ENCODE results near the gene ADCY2. TPM values are rescaled to one million over a fixed set of nuclear protein-coding genes. Genes with fewer than 3 reads are reported as not detected.
A peak's percentile ranks its signal among the peaks of the same experiment; 100 is the strongest.

The ADCY2 gene
- total RNA-seq, 1 donor from 2014 or later, result not detected

GRCh38 chr5:7814816-7815215 is 418.9 kb downstream of the ADCY2 start:
- Mint-ChIP-seq H3K27me3 (ENCODE audit: insufficient read depth) (peaks cover 12% of the 10 kb centered on the region), H3K36me3 (ENCODE audit: low read depth) (no peaks in the 10 kb centered on the region), H3K27ac (no peak overlapping the region), H3K4me1 (ENCODE audit: low read depth) (peaks cover 7% of the 10 kb centered on the region), H3K4me3 (no peak overlapping the region), H3K9me3 (no peaks in the 10 kb centered on the region)
- intact Hi-C loops (cut with micrococcal nuclease), result loop anchor here (5.0 kb wide), 1 partner anchor 48 kb away; no protein-coding TSS in a partner anchor
- DNase-seq (ENCODE audit: low spot score), result no peak

- H3K27me3 Mint-ChIP-seq (ENCODE audit: insufficient read depth), result peaks cover 12% of the 10 kb centered on the region
- H3K4me1 Mint-ChIP-seq (ENCODE audit: low read depth), result peaks cover 7% of the 10 kb centered on the region
- no peaks in the 10 kb centered on the region for H3K36me3 Mint-ChIP-seq (ENCODE audit: low read depth)
- H3K4me3 Mint-ChIP-seq, result no peak overlapping the region
- intact Hi-C loops (cut with micrococcal nuclease), result loop anchor here (1.0 to 5.0 kb wide), 2 partner anchors 49 to 995 kb away; no protein-coding TSS in a partner anchor
- no peak overlapping the region for H3K27ac Mint-ChIP-seq
- no peaks in the 10 kb centered on the region for H3K9me3 Mint-ChIP-seq
- peak; percentile 47 for DNase-seq (ENCODE audit: low spot score)
These were observed 420.1 kb downstream of the ADCY2 start for GRCh38 chr5:7815892-7816534.

GRCh38 chr5:7816535-7816901 is 420.6 kb downstream of the ADCY2 start:
- H3K9me3 Mint-ChIP-seq, result no peaks in the 10 kb centered on the region

GRCh38 chr5:7822449-7822848 is 426.5 kb downstream of the ADCY2 start:
- intact Hi-C loops (cut with micrococcal nuclease), result no loop called here
- no peak overlapping the region for H3K27ac Mint-ChIP-seq
- no peaks in the 10 kb centered on the region for H3K9me3 Mint-ChIP-seq
- DNase-seq (ENCODE audit: low spot score), result no peak
- H3K36me3 Mint-ChIP-seq (ENCODE audit: low read depth), result no peaks in the 10 kb centered on the region
- H3K4me3 Mint-ChIP-seq, result no peak overlapping the region
- H3K27me3 Mint-ChIP-seq (ENCODE audit: insufficient read depth), result no peaks in the 10 kb centered on the region
- H3K4me1 Mint-ChIP-seq (ENCODE audit: low read depth), result no peaks in the 10 kb centered on the region

More at GRCh38 chr5:7816535-7816901, 420.6 kb downstream of the ADCY2 start:
- Mint-ChIP-seq H3K4me3 (no peak overlapping the region), H3K36me3 (ENCODE audit: low read depth) (no peaks in the 10 kb centered on the region), H3K27me3 (ENCODE audit: insufficient read depth) (peaks cover 12% of the 10 kb centered on the region), H3K4me1 (ENCODE audit: low read depth) (peaks cover 7% of the 10 kb centered on the region), H3K27ac (no peak overlapping the region)
- DNase-seq (ENCODE audit: low spot score), result no peak
- intact Hi-C loops (cut with micrococcal nuclease), result loop anchor here (1.0 to 5.0 kb wide), 2 partner anchors 49 to 995 kb away; no protein-coding TSS in a partner anchor

GRCh38 chr5:7823594-7823993 is 427.7 kb downstream of the ADCY2 start:
- Mint-ChIP-seq H3K4me3 (no peak overlapping the region), H3K9me3 (no peaks in the 10 kb centered on the region), H3K27me3 (ENCODE audit: insufficient read depth) (no peaks in the 10 kb centered on the region), H3K4me1 (ENCODE audit: low read depth) (no peaks in the 10 kb centered on the region), H3K27ac (no peak overlapping the region), H3K36me3 (ENCODE audit: low read depth) (no peaks in the 10 kb centered on the region)
- intact Hi-C loops (cut with micrococcal nuclease), result no loop called here
- no peak for DNase-seq (ENCODE audit: low spot score)

GRCh38 chr5:7824995-7825394 is 429.1 kb downstream of the ADCY2 start:
- Mint-ChIP-seq H3K36me3 (ENCODE audit: low read depth) (no peaks in the 10 kb centered on the region), H3K9me3 (no peaks in the 10 kb centered on the region), H3K4me3 (no peak overlapping the region), H3K27me3 (ENCODE audit: insufficient read depth) (no peaks in the 10 kb centered on the region), H3K4me1 (ENCODE audit: low read depth) (no peaks in the 10 kb centered on the region), H3K27ac (no peak overlapping the region)
- no peak for DNase-seq (ENCODE audit: low spot score)
- intact Hi-C loops (cut with micrococcal nuclease), result no loop called here

- no peak overlapping the region for H3K27ac Mint-ChIP-seq
- intact Hi-C loops (cut with micrococcal nuclease), result no loop called here
These were observed 429.7 kb downstream of the ADCY2 start for GRCh38 chr5:7825630-7826029.

GRCh38 chr5:7827610-7828009 is 431.7 kb downstream of the ADCY2 start:
- intact Hi-C loops (cut with micrococcal nuclease), result no loop called here
- no peak for DNase-seq (ENCODE audit: low spot score)
- H3K27me3 Mint-ChIP-seq (ENCODE audit: insufficient read depth), result no peaks in the 10 kb centered on the region
- no peaks in the 10 kb centered on the region for H3K9me3 Mint-ChIP-seq
- H3K4me3 Mint-ChIP-seq, result no peak overlapping the region
- H3K4me1 Mint-ChIP-seq (ENCODE audit: low read depth), result no peaks in the 10 kb centered on the region
- no peaks in the 10 kb centered on the region for H3K36me3 Mint-ChIP-seq (ENCODE audit: low read depth)
- no peak overlapping the region for H3K27ac Mint-ChIP-seq

More at GRCh38 chr5:7825630-7826029, 429.7 kb downstream of the ADCY2 start:
- no peaks in the 10 kb centered on the region for H3K36me3 Mint-ChIP-seq (ENCODE audit: low read depth)
- H3K9me3 Mint-ChIP-seq, result no peaks in the 10 kb centered on the region
- H3K27me3 Mint-ChIP-seq (ENCODE audit: insufficient read depth), result no peaks in the 10 kb centered on the region
- no peak for DNase-seq (ENCODE audit: low spot score)
- no peaks in the 10 kb centered on the region for H3K4me1 Mint-ChIP-seq (ENCODE audit: low read depth)
- H3K4me3 Mint-ChIP-seq, result no peak overlapping the region

GRCh38 chr5:7828269-7828668 is 432.3 kb downstream of the ADCY2 start:
- Mint-ChIP-seq H3K27me3 (ENCODE audit: insufficient read depth) (no peaks in the 10 kb centered on the region), H3K4me3 (no peak overlapping the region), H3K36me3 (ENCODE audit: low read depth) (no peaks in the 10 kb centered on the region), H3K27ac (no peak overlapping the region), H3K9me3 (no peaks in the 10 kb centered on the region), H3K4me1 (ENCODE audit: low read depth) (no peaks in the 10 kb centered on the region)
- DNase-seq (ENCODE audit: low spot score), result no peak
- intact Hi-C loops (cut with micrococcal nuclease), result no loop called here

- intact Hi-C loops (cut with micrococcal nuclease), result no loop called here
- Mint-ChIP-seq H3K27ac (no peak overlapping the region), H3K4me3 (no peak overlapping the region)
These were observed 439.0 kb downstream of the ADCY2 start for GRCh38 chr5:7834982-7835381.

GRCh38 chr5:7837403-7837802 is 441.5 kb downstream of the ADCY2 start:
- no peak overlapping the region for H3K4me3 Mint-ChIP-seq
- H3K36me3 Mint-ChIP-seq (ENCODE audit: low read depth), result no peaks in the 10 kb centered on the region
- H3K27ac Mint-ChIP-seq, result no peak overlapping the region
- H3K27me3 Mint-ChIP-seq (ENCODE audit: insufficient read depth), result peaks cover under 1% of the 10 kb centered on the region
- no peaks in the 10 kb centered on the region for H3K4me1 Mint-ChIP-seq (ENCODE audit: low read depth)
- intact Hi-C loops (cut with micrococcal nuclease), result no loop called here
- H3K9me3 Mint-ChIP-seq, result no peaks in the 10 kb centered on the region
- DNase-seq (ENCODE audit: low spot score), result no peak

More at GRCh38 chr5:7834982-7835381, 439.0 kb downstream of the ADCY2 start:
- Mint-ChIP-seq H3K9me3 (no peaks in the 10 kb centered on the region), H3K4me1 (ENCODE audit: low read depth) (no peaks in the 10 kb centered on the region), H3K36me3 (ENCODE audit: low read depth) (no peaks in the 10 kb centered on the region), H3K27me3 (ENCODE audit: insufficient read depth) (no peaks in the 10 kb centered on the region)
- DNase-seq (ENCODE audit: low spot score), result no peak

- peaks cover 15% of the 10 kb centered on the region for H3K27me3 Mint-ChIP-seq (ENCODE audit: insufficient read depth)
- H3K4me1 Mint-ChIP-seq (ENCODE audit: low read depth), result no peaks in the 10 kb centered on the region
- DNase-seq (ENCODE audit: low spot score), result no peak
- intact Hi-C loops (cut with micrococcal nuclease), result no loop called here
- H3K4me3 Mint-ChIP-seq, result no peak overlapping the region
- H3K27ac Mint-ChIP-seq, result no peak overlapping the region
- H3K36me3 Mint-ChIP-seq (ENCODE audit: low read depth), result no peaks in the 10 kb centered on the region
- no peaks in the 10 kb centered on the region for H3K9me3 Mint-ChIP-seq
These were observed 446.6 kb downstream of the ADCY2 start for GRCh38 chr5:7842531-7842930.

GRCh38 chr5:7844901-7845300 is 449.0 kb downstream of the ADCY2 start:
- H3K27me3 Mint-ChIP-seq (ENCODE audit: insufficient read depth), result peaks cover 33% of the 10 kb centered on the region
- H3K9me3 Mint-ChIP-seq, result no peaks in the 10 kb centered on the region
- intact Hi-C loops (cut with micrococcal nuclease), result no loop called here
- H3K4me3 Mint-ChIP-seq, result no peak overlapping the region
- no peak overlapping the region for H3K27ac Mint-ChIP-seq
- no peaks in the 10 kb centered on the region for H3K4me1 Mint-ChIP-seq (ENCODE audit: low read depth)
- DNase-seq (ENCODE audit: low spot score), result no peak
- H3K36me3 Mint-ChIP-seq (ENCODE audit: low read depth), result no peaks in the 10 kb centered on the region

- H3K27me3 Mint-ChIP-seq (ENCODE audit: insufficient read depth), result peaks cover 34% of the 10 kb centered on the region
- intact Hi-C loops (cut with micrococcal nuclease), result no loop called here
These were observed 449.6 kb downstream of the ADCY2 start for GRCh38 chr5:7845557-7845956.

More at GRCh38 chr5:7845557-7845956, 449.6 kb downstream of the ADCY2 start:
- no peaks in the 10 kb centered on the region for H3K4me1 Mint-ChIP-seq (ENCODE audit: low read depth)
- no peaks in the 10 kb centered on the region for H3K9me3 Mint-ChIP-seq
- no peak for DNase-seq (ENCODE audit: low spot score)
- no peak overlapping the region for H3K4me3 Mint-ChIP-seq
- no peaks in the 10 kb centered on the region for H3K36me3 Mint-ChIP-seq (ENCODE audit: low read depth)
- H3K27ac Mint-ChIP-seq, result no peak overlapping the region
